WTC11 (cell line): ENCODE results near the gene EFHD1. TPM values are rescaled to one million over a fixed set of nuclear protein-coding genes. Genes with fewer than 3 reads are reported as not detected.

ENCODE experiments used
- ATAC-seq: fragments of 200-7000 bp; cut with Tn5 transposase; 2 replicates; pipeline ENCODE4 v1.10.0; 2021; ENCODE audit warnings: mild to moderate bottlenecking, moderate library complexity
- CTCF ChIA-PET: fragments of 300-600 bp; sonication (Branson Sonifier 250); formaldehyde crosslinking; loops from one replicate; lab custom pipeline; 2021; ENCODE audit warnings: antibody characterized with exemption; lab: Charles Lee
- POLR2A ChIA-PET: fragments of 350-600 bp; sonication (Branson Sonifier 250); formaldehyde crosslinking; loops from one replicate; lab custom pipeline; 2021; ENCODE audit warnings: antibody characterized with exemption; lab: Charles Lee
- DNase-seq: peaks from one replicate; pipeline ENCODE4 v3.0.0; 2021; ENCODE audit warnings: low spot score
- H3K27ac Mint-ChIP-seq: 2 replicates; pipeline ENCODE4 v1.8.0; 2021; ENCODE audit warnings: mixed read lengths
- H3K27me3 Mint-ChIP-seq: 2 replicates; pipeline ENCODE4 v1.8.0; 2021; ENCODE audit warnings: low read depth, mild to moderate bottlenecking, moderate library complexity, mixed read lengths
- H3K36me3 Mint-ChIP-seq: 2 replicates; pipeline ENCODE4 v1.8.0; 2021; ENCODE audit warnings: mixed read lengths
- H3K4me1 Mint-ChIP-seq: 2 replicates; pipeline ENCODE4 v1.8.0; 2022; ENCODE audit warnings: mixed read lengths
- H3K4me3 Mint-ChIP-seq: 2 replicates; pipeline ENCODE4 v1.8.0; 2021; ENCODE audit warnings: mild to moderate bottlenecking, moderate library complexity, mixed read lengths
- H3K9me3 Mint-ChIP-seq: 2 replicates; pipeline ENCODE4 v1.8.0; 2021; ENCODE audit warnings: mixed read lengths
- E2F4 ChIP-seq: sonication (generic); formaldehyde crosslinking; IDR thresholded peaks from 2 replicates; pipeline ENCODE4 v1.8.1; 2022; ENCODE audit warnings: low read depth, mild to moderate bottlenecking, moderate library complexity, missing genetic modification reagents, borderline replicate concordance
- E2F5 ChIP-seq: sonication (generic); formaldehyde crosslinking; IDR thresholded peaks from 2 replicates; pipeline ENCODE4 v1.8.1; 2022; ENCODE audit warnings: mild to moderate bottlenecking, moderate library complexity, missing genetic modification reagents
- FOXJ3 ChIP-seq: sonication (generic); formaldehyde crosslinking; IDR thresholded peaks from 2 replicates; pipeline ENCODE4 v1.9.0; 2021; ENCODE audit warnings: missing genetic modification reagents, mild to moderate bottlenecking, borderline replicate concordance
- FOXK1 ChIP-seq: sonication (generic); formaldehyde crosslinking; IDR thresholded peaks from 2 replicates; pipeline ENCODE4 v1.8.0; 2022; ENCODE audit warnings: mild to moderate bottlenecking, moderate library complexity, missing genetic modification reagents
- GABPB1 ChIP-seq: sonication (generic); formaldehyde crosslinking; IDR thresholded peaks from 2 replicates; pipeline ENCODE4 v1.8.1; 2023; ENCODE audit warnings: mild to moderate bottlenecking, missing genetic modification reagents
- HMGA2 ChIP-seq: fragments of 250-450 bp; sonication (Bioruptor Pico); IDR thresholded peaks from 2 replicates; pipeline ENCODE4 v1.4.0; 2021; ENCODE audit warnings: mild to moderate bottlenecking, moderate library complexity
- IRF1 ChIP-seq: sonication (generic); formaldehyde crosslinking; IDR thresholded peaks from 2 replicates; pipeline ENCODE4 v1.8.0; 2023; ENCODE audit warnings: missing genetic modification reagents
- IRF2 ChIP-seq: sonication (generic); formaldehyde crosslinking; IDR thresholded peaks from 2 replicates; pipeline ENCODE4 v1.8.0; 2022; ENCODE audit warnings: low read depth, missing genetic modification reagents, borderline replicate concordance
- KAT7 ChIP-seq: sonication (generic); formaldehyde crosslinking; IDR thresholded peaks from 2 replicates; pipeline ENCODE4 v1.8.1; 2023; ENCODE audit warnings: missing genetic modification reagents, mild to moderate bottlenecking, borderline replicate concordance
- MXD4 ChIP-seq: fragments of 250-450 bp; sonication (Bioruptor Pico); IDR thresholded peaks from 2 replicates; pipeline ENCODE4 v1.8.0; 2021; ENCODE audit warnings: mild to moderate bottlenecking, moderate library complexity, borderline replicate concordance
- NR1H2 ChIP-seq: sonication (generic); formaldehyde crosslinking; IDR thresholded peaks from 2 replicates; pipeline ENCODE4 v1.9.0; 2021; ENCODE audit warnings: mild to moderate bottlenecking, moderate library complexity, missing genetic modification reagents
- PRDM15 ChIP-seq: sonication (generic); formaldehyde crosslinking; IDR thresholded peaks from 2 replicates; pipeline ENCODE4 v1.8.0; 2022; ENCODE audit warnings: missing genetic modification reagents
- RORB ChIP-seq: fragments of 250-450 bp; sonication (Bioruptor Pico); IDR thresholded peaks from 2 replicates; pipeline ENCODE4 v1.9.0; 2021; ENCODE audit warnings: mild to moderate bottlenecking
- SMAD3 ChIP-seq: sonication (generic); formaldehyde crosslinking; IDR thresholded peaks from 2 replicates; pipeline ENCODE4 v1.8.0; 2022; ENCODE audit warnings: missing genetic modification reagents, mild to moderate bottlenecking, borderline replicate concordance
- TEAD1 ChIP-seq: sonication (generic); formaldehyde crosslinking; IDR thresholded peaks from 2 replicates; pipeline ENCODE4 v1.8.0; 2022; ENCODE audit warnings: mild to moderate bottlenecking, missing genetic modification reagents
- ZNF121 ChIP-seq: sonication (generic); formaldehyde crosslinking; IDR thresholded peaks from 2 replicates; pipeline ENCODE4 v1.8.0; 2023; ENCODE audit warnings: missing genetic modification reagents
- ZNF232 ChIP-seq: sonication (generic); formaldehyde crosslinking; IDR thresholded peaks from 2 replicates; pipeline ENCODE4 v1.8.0; 2022; ENCODE audit warnings: mild to moderate bottlenecking, missing genetic modification reagents
- ZNF281 ChIP-seq: sonication (generic); formaldehyde crosslinking; IDR thresholded peaks from 2 replicates; pipeline ENCODE4 v1.8.0; 2023; ENCODE audit warnings: mild to moderate bottlenecking, missing genetic modification reagents
- ZNF416 ChIP-seq: fragments of 250-450 bp; sonication (Bioruptor Pico); IDR thresholded peaks from 2 replicates; pipeline ENCODE4 v1.9.0; 2021; ENCODE audit warnings: mild to moderate bottlenecking, inconsistent platforms
- ZNF532 ChIP-seq: fragments of 250-450 bp; sonication (Bioruptor Pico); IDR thresholded peaks from 2 replicates; pipeline ENCODE4 v1.9.0; 2021; ENCODE audit warnings: mild to moderate bottlenecking, borderline replicate concordance
- ZNF671 ChIP-seq: fragments of 250-450 bp; sonication (Bioruptor Pico); IDR thresholded peaks from 2 replicates; pipeline ENCODE4 v1.8.0; 2021; ENCODE audit warnings: mild to moderate bottlenecking
- total RNA-seq: library from RNA; stranded (reverse); gene quantifications from 3 replicates; pipeline ENCODE4 v1.2.3, GENCODE V29; 2021

The EFHD1 gene
- total RNA-seq, 1 experiment from 2014 or later, result 6.1 TPM

GRCh38 chr2:232621186-232621585 is 12.2 kb upstream of the EFHD1 start:
- ChIA-PET POLR2A (no interaction called here), CTCF (no interaction called here)
- no peak overlapping the region for H3K4me3 Mint-ChIP-seq
- H3K36me3 Mint-ChIP-seq, result no peaks in the 10 kb centered on the region
- no peak overlapping the region for H3K27ac Mint-ChIP-seq
- H3K9me3 Mint-ChIP-seq, result no peaks in the 10 kb centered on the region
- ATAC-seq, result no peak
- no peaks in the 10 kb centered on the region for H3K27me3 Mint-ChIP-seq
- peaks cover 12% of the 10 kb centered on the region for H3K4me1 Mint-ChIP-seq
- TF ChIP-seq E2F5 (CRISPR knock-in tag), result no peak
- no peak for TF ChIP-seq E2F4 (CRISPR knock-in tag)
- TF ChIP-seq RORB (CRISPR knock-in tag), result no peak
- no peak for TF ChIP-seq FOXK1 (CRISPR knock-in tag)
- TF ChIP-seq KAT7 (CRISPR knock-in tag), result no peak
- no peak for TF ChIP-seq IRF2 (CRISPR knock-in tag)
- TF ChIP-seq MXD4, result no peak
- no peak for TF ChIP-seq GABPB1
- TF ChIP-seq TEAD1 (CRISPR knock-in tag), result no peak
- TF ChIP-seq SMAD3 (CRISPR knock-in tag), result no peak
- no peak for TF ChIP-seq FOXJ3
- no peak for TF ChIP-seq ZNF121 (CRISPR knock-in tag)
- TF ChIP-seq ZNF232 (CRISPR knock-in tag), result no peak
- TF ChIP-seq NR1H2 (CRISPR knock-in tag), result no peak
- TF ChIP-seq ZNF532, result no peak
- no peak for TF ChIP-seq HMGA2
- DNase-seq, result no peak

- H3K4me1 Mint-ChIP-seq, result peaks cover 12% of the 10 kb centered on the region
- TF ChIP-seq ZNF671 (CRISPR knock-in tag) (no peak), ZNF281 (CRISPR knock-in tag) (no peak), IRF1 (CRISPR knock-in tag) (no peak), ZNF416 (CRISPR knock-in tag) (no peak), PRDM15 (CRISPR knock-in tag) (no peak)
These were observed 10.8 kb upstream of the EFHD1 start for GRCh38 chr2:232622563-232622962.

More at GRCh38 chr2:232622563-232622962, 10.8 kb upstream of the EFHD1 start:
- H3K27me3 Mint-ChIP-seq, result no peaks in the 10 kb centered on the region
- ChIA-PET CTCF (no interaction called here), POLR2A (no interaction called here)
- H3K4me3 Mint-ChIP-seq, result no peak overlapping the region
- ATAC-seq (no peak), DNase-seq (no peak)
- no peaks in the 10 kb centered on the region for H3K36me3 Mint-ChIP-seq
- no peak overlapping the region for H3K27ac Mint-ChIP-seq
- H3K9me3 Mint-ChIP-seq, result no peaks in the 10 kb centered on the region
